MM.1S (cell line): ENCODE results near the gene CFAP57.

Source experiments
- DNase-seq: peaks from one replicate; pipeline ENCODE4 v3.0.0-alpha.2; 2015
- H2AFZ ChIP-seq: fragments of 300-600 bp; sonication (generic); 2 replicates; pipeline ENCODE4 v1.6.0; 2016; ENCODE audit warnings: antibody characterized with exemption, low read length
- H3F3A ChIP-seq: fragments of 300-600 bp; sonication (generic); 2 replicates; pipeline ENCODE4 v1.6.1; 2016; ENCODE audit warnings: mild to moderate bottlenecking, antibody characterized with exemption, low read length, moderate library complexity, mixed read lengths; ENCODE audit not compliant: insufficient read depth
- H3K27ac ChIP-seq: fragments of 300-600 bp; sonication (generic); 2 replicates; pipeline ENCODE4 v1.5.1; 2016; ENCODE audit warnings: mild to moderate bottlenecking, low read length
- H3K27me3 ChIP-seq: fragments of 300-600 bp; sonication (generic); replicated peaks from 2 replicates; pipeline ENCODE4 v1.6.0; 2016; ENCODE audit warnings: low read length; ENCODE audit not compliant: insufficient read depth
- H3K36me3 ChIP-seq: fragments of 300-600 bp; sonication (generic); replicated peaks from 2 replicates; pipeline ENCODE4 v1.6.1; 2016; ENCODE audit warnings: mild to moderate bottlenecking, low read length, mixed read lengths; ENCODE audit not compliant: insufficient read depth
- H3K4me1 ChIP-seq: fragments of 300-600 bp; sonication (generic); 2 replicates; pipeline ENCODE4 v1.6.1; 2016; ENCODE audit warnings: low read length, mixed read lengths
- H3K4me2 ChIP-seq: fragments of 300-600 bp; sonication (generic); 2 replicates; pipeline ENCODE4 v1.6.0; 2016; ENCODE audit warnings: low read depth, low read length
- H3K4me3 ChIP-seq: fragments of 300-600 bp; sonication (generic); 2 replicates; pipeline ENCODE4 v1.5.1; 2016; ENCODE audit warnings: low read length, mixed read lengths
- H3K79me2 ChIP-seq: fragments of 300-600 bp; sonication (generic); 2 replicates; pipeline ENCODE4 v1.6.1; 2016; ENCODE audit warnings: mixed run types, low read length, mixed read lengths
- H3K9ac ChIP-seq: fragments of 300-600 bp; sonication (generic); 2 replicates; pipeline ENCODE4 v1.6.1; 2016; ENCODE audit warnings: low read length, mixed read lengths
- H3K9me2 ChIP-seq: fragments of 300-600 bp; sonication (generic); replicated peaks from 2 replicates; pipeline ENCODE4 v1.6.1; 2016; ENCODE audit warnings: mild to moderate bottlenecking, low read length, mixed read lengths; ENCODE audit not compliant: insufficient read depth
- H3K9me3 ChIP-seq: fragments of 300-600 bp; sonication (generic); replicated peaks from 2 replicates; pipeline ENCODE4 v1.6.1; 2016; ENCODE audit warnings: mild to moderate bottlenecking, low read length, mixed read lengths; ENCODE audit not compliant: insufficient read depth
- H4K20me1 ChIP-seq: fragments of 300-600 bp; sonication (generic); 2 replicates; pipeline ENCODE4 v1.6.1; 2016; ENCODE audit warnings: mild to moderate bottlenecking, low read length, moderate library complexity, mixed read lengths; ENCODE audit not compliant: insufficient read depth
- EZH2 ChIP-seq: fragments of 300-600 bp; sonication (generic); optimal IDR thresholded peaks from 2 replicates; pipeline ENCODE3; 2017; ENCODE audit warnings: low read depth, mild to moderate bottlenecking, antibody characterized with exemption, low read length, mixed read lengths
- EZH2phosphoT487 ChIP-seq: fragments of 300-600 bp; sonication (generic); IDR thresholded peaks from 2 replicates; pipeline ENCODE4 v1.6.1; 2018; ENCODE audit warnings: antibody characterized with exemption, low read length
- TF ChIP-seq, protein P1 (sequence below): fragments of 300-600 bp; sonication (generic); IDR thresholded peaks from 2 replicates; pipeline ENCODE4 v1.5.1; 2016; ENCODE audit warnings: antibody characterized with exemption, low read length, mixed read lengths

The CFAP57 gene

DNA sequence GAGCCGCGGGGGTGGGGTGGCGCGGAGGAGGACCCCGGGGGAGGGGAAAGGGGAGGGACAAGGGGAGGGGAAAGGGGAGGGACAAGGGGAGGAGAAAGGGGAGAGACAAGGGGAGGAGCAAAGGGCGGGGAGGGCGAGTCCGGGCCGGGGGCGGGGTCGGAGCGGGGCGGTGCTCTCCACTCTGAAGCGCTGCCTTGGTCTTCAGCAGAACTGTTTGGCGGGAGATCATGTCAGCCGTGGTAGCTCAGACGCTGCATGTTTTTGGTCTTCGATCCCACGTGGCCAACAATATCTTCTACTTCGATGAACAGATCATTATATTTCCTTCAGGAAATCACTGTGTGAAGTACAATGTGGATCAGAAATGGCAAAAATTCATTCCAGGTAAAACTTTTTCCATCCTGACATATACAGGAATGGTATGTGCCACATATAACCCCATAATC lies 420 bp downstream of the CFAP57 start:
- Histone ChIP-seq H3K27me3 (no peaks in the 10 kb centered on the region), H3K36me3 (peaks cover 16% of the 10 kb centered on the region; the same call in 1 of the 2 replicates), H3K4me1 (peaks cover 15% of the 10 kb centered on the region), H3K4me2 (peak overlapping the region; percentile 98), H3K4me3 (peak overlapping the region; percentile 99), H3K9me2 (no peaks in the 10 kb centered on the region), H2AFZ (peak overlapping the region; percentile 93), H3F3A (no peaks in the 10 kb centered on the region), H3K9ac (peak overlapping the region; percentile 87; the same call in 1 of the 2 replicates), H3K79me2 (peaks cover 36% of the 10 kb centered on the region), H3K9me3 (no peaks in the 10 kb centered on the region), H3K27ac (no peak overlapping the region; the same call in 1 of the 2 replicates), H4K20me1 (no peaks in the 10 kb centered on the region)
- TF ChIP-seq, protein P1, sequence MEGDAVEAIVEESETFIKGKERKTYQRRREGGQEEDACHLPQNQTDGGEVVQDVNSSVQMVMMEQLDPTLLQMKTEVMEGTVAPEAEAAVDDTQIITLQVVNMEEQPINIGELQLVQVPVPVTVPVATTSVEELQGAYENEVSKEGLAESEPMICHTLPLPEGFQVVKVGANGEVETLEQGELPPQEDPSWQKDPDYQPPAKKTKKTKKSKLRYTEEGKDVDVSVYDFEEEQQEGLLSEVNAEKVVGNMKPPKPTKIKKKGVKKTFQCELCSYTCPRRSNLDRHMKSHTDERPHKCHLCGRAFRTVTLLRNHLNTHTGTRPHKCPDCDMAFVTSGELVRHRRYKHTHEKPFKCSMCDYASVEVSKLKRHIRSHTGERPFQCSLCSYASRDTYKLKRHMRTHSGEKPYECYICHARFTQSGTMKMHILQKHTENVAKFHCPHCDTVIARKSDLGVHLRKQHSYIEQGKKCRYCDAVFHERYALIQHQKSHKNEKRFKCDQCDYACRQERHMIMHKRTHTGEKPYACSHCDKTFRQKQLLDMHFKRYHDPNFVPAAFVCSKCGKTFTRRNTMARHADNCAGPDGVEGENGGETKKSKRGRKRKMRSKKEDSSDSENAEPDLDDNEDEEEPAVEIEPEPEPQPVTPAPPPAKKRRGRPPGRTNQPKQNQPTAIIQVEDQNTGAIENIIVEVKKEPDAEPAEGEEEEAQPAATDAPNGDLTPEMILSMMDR = no peak
- TF ChIP-seq EZH2phosphoT487 (no peak), EZH2 (no peak)
- DNase-seq = peak; percentile 86

DNA sequence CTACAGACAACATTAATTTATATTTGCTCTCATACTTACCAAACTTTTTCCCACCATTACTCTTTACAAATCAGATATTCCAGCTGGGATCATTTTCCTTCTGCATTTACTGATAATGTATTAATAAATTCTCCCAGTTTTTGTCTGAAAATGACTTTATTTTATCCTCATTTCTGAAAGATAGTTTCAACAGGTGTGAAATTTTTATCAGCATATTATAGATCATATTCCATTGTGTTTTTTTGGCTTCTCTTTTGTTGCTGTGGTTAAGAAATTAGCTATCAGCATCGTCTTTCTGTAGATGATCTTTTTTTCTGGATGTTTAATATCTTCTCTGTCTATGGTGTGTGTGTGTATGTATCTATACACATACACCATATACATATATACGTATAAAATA lies 2.7 kb downstream of the CFAP57 start:
- H3K4me3 ChIP-seq = no peak overlapping the region
- H3K9me2 ChIP-seq = no peaks in the 10 kb centered on the region
- DNase-seq = no peak
- H3K9me3 ChIP-seq = no peaks in the 10 kb centered on the region
- peaks cover 15% of the 10 kb centered on the region for H3K4me1 ChIP-seq
- H3K9ac ChIP-seq = no peak overlapping the region
- no peaks in the 10 kb centered on the region for H3F3A ChIP-seq
- TF ChIP-seq EZH2 (no peak), EZH2phosphoT487 (no peak)
- TF ChIP-seq, protein P1 = no peak
- H4K20me1 ChIP-seq = no peaks in the 10 kb centered on the region
- no peak overlapping the region for H3K4me2 ChIP-seq
- H3K27ac ChIP-seq = no peak overlapping the region
- H3K27me3 ChIP-seq = no peaks in the 10 kb centered on the region
- H3K36me3 ChIP-seq = peaks cover 9% of the 10 kb centered on the region; the same call in 1 of the 2 replicates
- H2AFZ ChIP-seq = no peak overlapping the region
- peaks cover 23% of the 10 kb centered on the region for H3K79me2 ChIP-seq

DNA sequence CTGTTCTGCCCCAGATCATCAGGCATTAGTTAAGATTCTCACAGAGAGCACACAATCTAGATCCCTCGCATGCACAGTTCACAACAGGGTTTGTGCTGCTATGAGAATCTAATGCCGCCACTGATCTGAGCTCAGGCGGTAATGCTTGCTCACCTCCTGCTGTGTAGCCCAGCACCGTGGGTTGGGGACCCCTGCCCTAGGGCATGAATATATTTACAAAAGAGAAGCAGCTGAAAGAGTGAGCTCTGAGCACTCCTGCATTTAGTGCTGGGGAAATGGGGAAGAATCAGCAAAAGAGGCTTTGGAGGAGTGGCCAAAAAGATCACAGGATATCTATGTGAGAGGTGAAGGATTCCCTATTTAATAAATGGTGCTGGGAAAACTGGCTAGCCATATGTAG lies 5.6 kb downstream of the CFAP57 start:
- Histone ChIP-seq H3K27me3 (no peaks in the 10 kb centered on the region), H3K4me1 (peaks cover 2% of the 10 kb centered on the region), H3K79me2 (no peaks in the 10 kb centered on the region), H3K36me3 (no peaks in the 10 kb centered on the region), H3K4me2 (no peak overlapping the region), H4K20me1 (no peaks in the 10 kb centered on the region), H2AFZ (no peak overlapping the region), H3F3A (no peaks in the 10 kb centered on the region), H3K9me2 (no peaks in the 10 kb centered on the region), H3K9me3 (no peaks in the 10 kb centered on the region), H3K27ac (no peak overlapping the region), H3K4me3 (no peak overlapping the region), H3K9ac (no peak overlapping the region)
- no peak for DNase-seq
- TF ChIP-seq EZH2 (no peak), EZH2phosphoT487 (no peak)
- TF ChIP-seq, protein P1 = no peak
